Measurements from ENCODE around the gene SGK1.
"Not testable (repeated sequence)": the region's sequence is repeated elsewhere in the genome, so short reads cannot be mapped to it uniquely, and the experiment has no call there.

SGK1 gene

DNA sequence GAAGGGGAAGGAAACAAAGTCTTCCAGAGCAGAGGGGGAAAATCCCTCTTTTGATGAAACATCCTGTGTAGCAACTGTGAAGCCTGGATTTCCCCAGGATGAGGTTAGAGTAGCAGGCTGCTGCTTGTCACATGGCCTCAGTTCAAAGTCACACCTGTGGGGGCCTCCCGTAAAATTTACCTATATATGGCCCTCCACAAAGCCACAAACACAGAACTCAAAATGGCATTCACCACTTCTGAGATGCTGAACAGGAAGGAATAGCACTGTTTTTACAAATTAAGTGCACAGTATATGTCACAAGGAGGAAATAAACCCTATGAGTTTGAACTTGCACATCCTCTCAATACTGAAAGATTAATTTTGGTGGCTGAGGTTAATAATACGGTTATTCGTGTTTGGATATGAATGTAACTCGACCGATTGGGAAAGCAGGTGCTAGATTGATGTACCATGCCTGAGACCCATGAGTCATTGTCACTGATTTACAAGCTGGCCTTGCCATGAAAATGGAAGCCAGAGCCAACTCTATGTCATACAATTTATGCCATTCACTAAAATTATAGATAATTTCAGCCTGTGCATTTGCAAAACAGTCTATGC is 70.6 kb downstream of the SGK1 start:
- no peak overlapping the region for H3K27ac ChIP-seq (ENCODE audit: insufficient read depth, low read depth, low read length, poor library complexity, severe bottlenecking)
- WGBS, 2 experiments: 91 to 94% methylated on average over 5 of the region's 5 CpGs

DNA sequence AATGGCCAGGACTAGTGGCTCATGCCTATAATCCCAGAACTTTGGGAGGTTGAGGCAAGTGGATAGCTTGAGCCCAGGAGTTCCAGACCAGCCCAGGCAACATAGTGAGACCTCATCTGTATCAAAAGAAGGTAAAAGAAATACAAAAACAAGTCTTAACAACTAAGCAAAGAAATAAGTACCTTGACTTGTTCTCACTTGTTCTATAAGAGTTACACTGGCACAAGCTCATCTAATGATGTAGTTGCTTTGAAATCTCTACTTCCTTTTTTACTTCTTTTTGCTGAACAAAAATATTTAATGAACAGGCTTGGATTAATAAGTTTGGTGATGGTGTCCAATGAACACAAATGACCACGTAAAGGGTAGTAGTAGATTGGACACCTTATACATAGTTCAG is 72.2 kb downstream of the SGK1 start:
- WGBS, 2 experiments: no CpG with 5 or more reads among the region's 1 CpG
- Histone ChIP-seq H3K9me3 (ENCODE audit: control insufficient read depth, low read length) (no peaks in the 10 kb centered on the region), H3K4me1 (ENCODE audit: control insufficient read depth, insufficient read depth, low read length) (no peaks in the 10 kb centered on the region), H3K27me3 (ENCODE audit: control insufficient read depth, insufficient read depth, low read length, poor library complexity, severe bottlenecking) (no peaks in the 10 kb centered on the region), H3K36me3 (ENCODE audit: control insufficient read depth, insufficient read depth, low read length) (no peaks in the 10 kb centered on the region), H3K27ac (ENCODE audit: insufficient read depth, low read depth, low read length, poor library complexity, severe bottlenecking) (no peak overlapping the region), H3K4me3 (ENCODE audit: insufficient read depth, low read depth, low read length) (no peak overlapping the region)

More for the DNA sequence above, 70.6 kb downstream of the SGK1 start:
- no peaks in the 10 kb centered on the region for H3K36me3 ChIP-seq (ENCODE audit: control insufficient read depth, insufficient read depth, low read length)
- no peaks in the 10 kb centered on the region for H3K9me3 ChIP-seq (ENCODE audit: control insufficient read depth, low read length)
- no peaks in the 10 kb centered on the region for H3K27me3 ChIP-seq (ENCODE audit: control insufficient read depth, insufficient read depth, low read length, poor library complexity, severe bottlenecking)
- no peak overlapping the region for H3K4me3 ChIP-seq (ENCODE audit: insufficient read depth, low read depth, low read length)
- no peaks in the 10 kb centered on the region for H3K4me1 ChIP-seq (ENCODE audit: control insufficient read depth, insufficient read depth, low read length)

DNA sequence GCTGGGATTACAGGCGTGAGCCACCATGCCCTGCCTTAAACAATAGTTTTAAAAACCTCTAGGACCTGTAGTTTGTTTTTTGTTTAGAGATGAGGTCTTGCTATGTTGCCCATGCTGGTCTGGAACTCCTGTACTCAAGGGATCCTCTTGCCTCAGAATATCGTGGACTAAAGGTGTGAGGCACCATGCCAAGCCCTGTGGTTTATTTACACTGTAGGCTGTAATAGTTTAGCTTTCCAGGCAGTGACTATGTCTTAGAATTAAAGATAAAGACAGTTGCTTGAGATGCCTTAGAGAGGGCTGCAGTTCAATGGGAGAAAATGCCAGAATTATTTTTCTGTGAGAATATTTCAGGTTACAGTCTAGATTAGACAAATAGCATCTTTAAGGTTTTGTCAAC is 72.9 kb downstream of the SGK1 start:
- 78 to 97% methylated on average over 2 of the region's 2 CpGs for WGBS, 2 experiments

DNA sequence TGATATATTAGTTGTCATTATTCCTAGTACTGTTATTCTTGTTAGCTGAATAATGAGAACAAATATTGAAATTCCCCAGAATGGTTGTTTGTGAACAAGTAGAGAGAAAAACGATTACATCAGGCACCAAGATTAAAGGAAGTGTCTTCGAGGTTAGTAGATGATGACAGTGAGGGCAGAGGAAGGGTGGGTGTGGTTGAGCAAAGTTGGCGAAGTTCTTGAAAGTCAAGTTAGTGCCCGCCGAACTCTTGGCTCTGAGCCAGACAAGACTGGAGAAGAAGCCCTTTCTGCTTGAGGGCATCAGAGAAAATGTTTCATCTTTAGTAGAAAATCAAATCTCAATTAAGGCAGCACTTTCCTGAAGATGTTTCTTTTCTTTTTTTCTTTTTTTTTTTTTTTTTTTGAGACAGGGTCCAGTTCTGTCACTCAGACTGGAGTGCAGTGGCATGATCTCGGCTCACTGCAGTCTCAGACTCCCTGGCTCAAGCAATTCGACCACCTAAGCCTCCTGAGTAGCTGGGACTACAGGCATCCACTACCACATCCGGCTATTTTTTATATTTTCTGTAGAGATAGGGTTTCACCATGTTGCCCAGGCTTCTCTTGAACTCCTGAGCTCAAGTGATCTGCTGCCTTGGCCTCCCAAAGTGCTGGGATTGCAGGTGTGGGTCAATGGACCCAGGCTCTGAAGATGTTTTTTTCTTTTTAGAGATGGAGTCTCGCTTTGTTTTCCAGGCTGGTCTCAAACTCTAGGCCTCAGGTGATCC is 77.1 kb downstream of the SGK1 start:
- Histone ChIP-seq H3K27ac (ENCODE audit: insufficient read depth, low read depth, low read length, poor library complexity, severe bottlenecking) (no peak overlapping the region), H3K27me3 (ENCODE audit: control insufficient read depth, insufficient read depth, low read length, poor library complexity, severe bottlenecking) (no peaks in the 10 kb centered on the region), H3K4me1 (ENCODE audit: control insufficient read depth, insufficient read depth, low read length) (no peaks in the 10 kb centered on the region), H3K9me3 (ENCODE audit: control insufficient read depth, low read length) (no peaks in the 10 kb centered on the region), H3K36me3 (ENCODE audit: control insufficient read depth, insufficient read depth, low read length) (no peaks in the 10 kb centered on the region), H3K4me3 (ENCODE audit: insufficient read depth, low read depth, low read length) (no peak overlapping the region)
- WGBS, 2 experiments: 94 to 96% methylated on average over 9 of the region's 9 CpGs

More for the DNA sequence above, 72.9 kb downstream of the SGK1 start:
- no peaks in the 10 kb centered on the region for H3K9me3 ChIP-seq (ENCODE audit: control insufficient read depth, low read length)
- H3K36me3 ChIP-seq (ENCODE audit: control insufficient read depth, insufficient read depth, low read length): no peaks in the 10 kb centered on the region
- no peaks in the 10 kb centered on the region for H3K4me1 ChIP-seq (ENCODE audit: control insufficient read depth, insufficient read depth, low read length)
- no peaks in the 10 kb centered on the region for H3K27me3 ChIP-seq (ENCODE audit: control insufficient read depth, insufficient read depth, low read length, poor library complexity, severe bottlenecking)
- no peak overlapping the region for H3K4me3 ChIP-seq (ENCODE audit: insufficient read depth, low read depth, low read length)
- H3K27ac ChIP-seq (ENCODE audit: insufficient read depth, low read depth, low read length, poor library complexity, severe bottlenecking): no peak overlapping the region

DNA sequence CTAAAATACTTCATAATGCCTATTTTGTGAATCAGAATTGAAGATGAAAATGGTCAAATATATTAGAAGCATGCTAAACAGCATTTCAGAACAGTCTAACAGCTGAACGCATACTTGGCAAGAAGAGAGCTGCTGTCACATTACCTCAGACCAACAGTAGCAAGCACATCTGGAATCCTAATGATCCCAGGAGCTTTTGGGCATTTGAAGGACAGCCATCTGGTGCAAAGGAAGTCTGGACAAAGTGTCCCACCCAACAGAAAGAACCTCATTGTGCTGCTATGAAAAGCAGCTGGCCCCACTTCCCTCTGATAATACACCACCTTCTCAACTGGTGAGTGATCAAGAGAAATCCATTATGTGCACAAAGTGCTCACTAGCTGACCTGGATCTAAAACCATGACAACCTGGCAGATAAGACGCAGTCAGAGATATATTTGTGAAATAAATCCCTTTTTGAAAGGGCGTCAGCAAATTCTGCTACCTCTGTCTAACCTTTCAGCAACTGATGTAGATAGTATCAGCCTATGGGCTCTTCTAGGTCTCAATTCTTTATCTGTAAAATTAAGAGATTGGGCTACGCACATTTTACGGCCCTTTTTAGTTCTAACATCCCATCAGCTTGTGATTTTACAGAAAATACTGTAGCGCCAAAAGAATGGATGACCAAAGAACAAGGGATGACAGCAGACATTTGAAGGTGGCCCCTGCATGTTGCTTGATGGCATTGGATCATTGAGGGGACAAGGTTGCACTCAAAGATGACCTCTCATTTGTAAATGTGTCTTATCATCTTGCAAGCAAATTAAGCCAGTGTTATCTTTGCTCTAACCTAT is 78.7 kb downstream of the SGK1 start:
- H3K27me3 ChIP-seq (ENCODE audit: control insufficient read depth, insufficient read depth, low read length, poor library complexity, severe bottlenecking): no peaks in the 10 kb centered on the region
- no peaks in the 10 kb centered on the region for H3K36me3 ChIP-seq (ENCODE audit: control insufficient read depth, insufficient read depth, low read length)
- 81 to 82% methylated on average over 6 of the region's 6 CpGs for WGBS, 2 experiments
- H3K27ac ChIP-seq (ENCODE audit: insufficient read depth, low read depth, low read length, poor library complexity, severe bottlenecking): no peak overlapping the region
- no peaks in the 10 kb centered on the region for H3K9me3 ChIP-seq (ENCODE audit: control insufficient read depth, low read length)
- H3K4me3 ChIP-seq (ENCODE audit: insufficient read depth, low read depth, low read length): no peak overlapping the region
- no peaks in the 10 kb centered on the region for H3K4me1 ChIP-seq (ENCODE audit: control insufficient read depth, insufficient read depth, low read length)

DNA sequence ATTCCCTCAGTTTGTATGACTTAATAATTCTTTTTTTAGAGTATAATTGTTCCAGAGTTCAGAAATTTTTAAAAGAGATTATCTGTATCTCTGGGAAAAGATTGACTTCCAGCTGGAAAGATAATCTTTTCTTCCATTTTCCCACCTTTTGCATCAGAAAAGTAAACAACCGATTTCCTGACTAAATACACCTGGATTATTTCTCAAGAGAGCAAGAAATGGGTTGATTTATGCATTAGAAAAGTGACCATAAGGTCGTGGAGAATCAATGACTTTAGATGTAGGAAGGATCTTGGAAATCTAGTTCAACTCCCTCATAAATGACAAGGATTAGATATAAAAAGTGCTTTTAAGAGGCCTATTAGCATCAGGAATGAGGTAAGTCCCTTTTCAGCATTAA is 79.9 kb downstream of the SGK1 start:
- H3K27ac ChIP-seq (ENCODE audit: insufficient read depth, low read depth, low read length, poor library complexity, severe bottlenecking): no peak overlapping the region
- no peaks in the 10 kb centered on the region for H3K36me3 ChIP-seq (ENCODE audit: control insufficient read depth, insufficient read depth, low read length)
- H3K4me3 ChIP-seq (ENCODE audit: insufficient read depth, low read depth, low read length): no peak overlapping the region
- no peaks in the 10 kb centered on the region for H3K27me3 ChIP-seq (ENCODE audit: control insufficient read depth, insufficient read depth, low read length, poor library complexity, severe bottlenecking)
- no peaks in the 10 kb centered on the region for H3K9me3 ChIP-seq (ENCODE audit: control insufficient read depth, low read length)
- H3K4me1 ChIP-seq (ENCODE audit: control insufficient read depth, insufficient read depth, low read length): no peaks in the 10 kb centered on the region
- 91 to 93% methylated on average over 1 to 2 of the region's 2 CpGs for WGBS, 2 experiments

DNA sequence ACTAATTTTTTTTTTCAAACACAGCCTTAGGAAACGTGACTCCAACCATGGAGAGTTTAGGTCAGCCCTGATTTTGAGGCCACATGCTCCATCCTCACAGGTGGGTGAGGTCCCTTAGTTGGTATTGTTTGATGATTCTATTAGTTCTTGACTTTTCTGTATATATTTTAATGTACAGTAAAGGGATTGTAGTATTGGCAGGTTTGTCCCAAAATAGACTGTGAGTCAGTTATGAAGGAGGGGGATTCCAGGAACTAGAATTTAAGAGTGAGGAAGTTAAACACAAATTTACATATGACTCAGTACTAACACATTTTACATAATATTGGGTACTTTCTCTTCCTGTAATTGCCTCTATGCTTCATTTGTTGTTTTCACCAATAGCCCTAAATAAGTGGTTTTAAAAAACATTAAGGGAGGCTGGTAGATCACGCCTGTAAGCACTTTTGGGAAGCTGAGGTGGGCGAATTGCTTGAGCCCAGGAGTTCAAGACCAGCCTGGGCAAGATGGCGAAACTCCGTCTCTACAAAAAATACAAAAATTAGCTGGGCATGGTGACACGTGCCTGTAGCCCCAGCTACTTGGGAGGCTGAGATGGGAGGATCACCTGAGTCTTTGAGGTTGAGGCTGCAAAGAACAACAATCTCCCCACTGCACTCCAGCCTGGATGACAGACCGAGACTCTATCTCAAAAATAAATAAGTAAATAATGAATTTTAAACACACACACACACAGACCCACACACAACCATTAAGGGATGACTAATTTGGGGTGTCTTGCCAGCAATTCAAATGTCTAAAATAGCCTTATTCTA is 81.8 kb downstream of the SGK1 start:
- Histone ChIP-seq H3K4me3 (ENCODE audit: insufficient read depth, low read depth, low read length) (no peak overlapping the region), H3K9me3 (ENCODE audit: control insufficient read depth, low read length) (no peaks in the 10 kb centered on the region), H3K4me1 (ENCODE audit: control insufficient read depth, insufficient read depth, low read length) (no peaks in the 10 kb centered on the region), H3K27ac (ENCODE audit: insufficient read depth, low read depth, low read length, poor library complexity, severe bottlenecking) (no peak overlapping the region), H3K36me3 (ENCODE audit: control insufficient read depth, insufficient read depth, low read length) (no peaks in the 10 kb centered on the region), H3K27me3 (ENCODE audit: control insufficient read depth, insufficient read depth, low read length, poor library complexity, severe bottlenecking) (no peaks in the 10 kb centered on the region)
- 93 to 95% methylated on average over 6 to 7 of the region's 7 CpGs for WGBS, 2 experiments

DNA sequence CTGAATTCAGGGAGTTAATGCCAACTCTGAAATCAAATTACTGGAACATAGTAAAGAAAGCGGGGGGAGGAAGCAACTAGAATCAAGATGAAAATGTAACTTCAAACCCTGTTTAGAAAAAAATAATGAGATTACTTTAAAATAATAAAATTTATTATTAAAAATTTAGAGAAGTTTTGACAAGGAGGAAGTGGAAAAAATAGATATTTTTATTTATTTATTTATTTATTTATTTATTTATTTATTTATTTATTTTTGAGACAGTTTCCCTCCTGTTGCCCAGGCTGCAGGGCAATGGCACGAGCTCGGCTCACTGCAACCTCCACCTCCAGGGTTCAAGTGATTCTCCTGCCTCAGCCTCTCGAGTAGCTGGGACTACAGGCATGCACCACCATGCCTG is 82.6 kb downstream of the SGK1 start:
- H3K4me3 ChIP-seq (ENCODE audit: insufficient read depth, low read depth, low read length); H3K27me3 ChIP-seq (ENCODE audit: control insufficient read depth, insufficient read depth, low read length, poor library complexity, severe bottlenecking); H3K4me1 ChIP-seq (ENCODE audit: control insufficient read depth, insufficient read depth, low read length); H3K27ac ChIP-seq (ENCODE audit: insufficient read depth, low read depth, low read length, poor library complexity, severe bottlenecking); H3K36me3 ChIP-seq (ENCODE audit: control insufficient read depth, insufficient read depth, low read length); H3K9me3 ChIP-seq (ENCODE audit: control insufficient read depth, low read length): not testable (repeated sequence)
- WGBS, 2 experiments: 94 to 99% methylated on average over 3 to 4 of the region's 4 CpGs

DNA sequence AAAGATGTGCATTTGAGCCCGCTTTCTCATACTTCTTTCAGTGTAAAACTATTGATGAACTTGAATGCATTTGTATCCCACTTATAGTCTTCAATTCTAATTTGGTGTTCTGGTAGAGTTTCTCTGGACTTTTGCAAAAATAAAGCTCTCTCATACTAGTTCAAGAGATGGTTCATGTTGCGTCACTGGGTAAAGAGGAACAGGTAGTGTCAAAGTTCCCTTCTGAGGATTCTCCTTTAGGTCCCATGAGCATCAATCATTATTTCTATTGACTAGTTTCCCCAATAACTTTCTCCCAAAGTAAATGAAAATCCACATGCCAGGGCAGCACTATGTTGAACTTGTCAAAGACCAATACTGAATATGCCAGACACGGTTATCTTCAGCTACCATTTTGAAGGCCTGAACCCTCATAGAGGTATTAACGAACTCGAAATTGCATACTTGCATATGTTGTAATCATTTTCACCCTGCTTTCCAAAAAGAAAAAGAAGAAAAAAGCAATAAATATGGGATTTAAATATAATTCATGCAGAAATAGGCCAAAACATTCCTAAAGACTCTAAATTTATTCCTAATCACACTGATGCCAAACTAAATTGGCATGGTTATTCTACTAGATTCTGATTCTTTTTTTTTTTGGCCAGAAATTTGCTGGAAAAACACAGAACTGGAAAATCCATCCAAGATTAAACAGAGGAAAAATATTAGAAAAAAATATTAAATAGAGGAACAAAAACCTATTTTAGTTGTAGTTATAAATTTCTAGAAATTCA is 84.5 kb downstream of the SGK1 start:
- Histone ChIP-seq H3K4me3 (ENCODE audit: insufficient read depth, low read depth, low read length) (no peak overlapping the region), H3K27ac (ENCODE audit: insufficient read depth, low read depth, low read length, poor library complexity, severe bottlenecking) (no peak overlapping the region), H3K27me3 (ENCODE audit: control insufficient read depth, insufficient read depth, low read length, poor library complexity, severe bottlenecking) (no peaks in the 10 kb centered on the region), H3K4me1 (ENCODE audit: control insufficient read depth, insufficient read depth, low read length) (no peaks in the 10 kb centered on the region), H3K9me3 (ENCODE audit: control insufficient read depth, low read length) (no peaks in the 10 kb centered on the region), H3K36me3 (ENCODE audit: control insufficient read depth, insufficient read depth, low read length) (no peaks in the 10 kb centered on the region)
- WGBS, 2 experiments: 92 to 95% methylated on average over 4 to 5 of the region's 5 CpGs

Data from ectodermal cell (in vitro differentiated cells).